Measurements from ENCODE around the gene TRIM33. TPM values are rescaled to one million over a fixed set of nuclear protein-coding genes. Genes with fewer than 3 reads are reported as not detected.
"Not testable (repeated sequence)": the region's sequence is repeated elsewhere in the genome, so short reads cannot be mapped to it uniquely, and the experiment has no call there.

Gene TRIM33
- total and polyA plus RNA-seq, 4 donors: 32.8 to 74.5 (median 49.6) TPM

DNA sequence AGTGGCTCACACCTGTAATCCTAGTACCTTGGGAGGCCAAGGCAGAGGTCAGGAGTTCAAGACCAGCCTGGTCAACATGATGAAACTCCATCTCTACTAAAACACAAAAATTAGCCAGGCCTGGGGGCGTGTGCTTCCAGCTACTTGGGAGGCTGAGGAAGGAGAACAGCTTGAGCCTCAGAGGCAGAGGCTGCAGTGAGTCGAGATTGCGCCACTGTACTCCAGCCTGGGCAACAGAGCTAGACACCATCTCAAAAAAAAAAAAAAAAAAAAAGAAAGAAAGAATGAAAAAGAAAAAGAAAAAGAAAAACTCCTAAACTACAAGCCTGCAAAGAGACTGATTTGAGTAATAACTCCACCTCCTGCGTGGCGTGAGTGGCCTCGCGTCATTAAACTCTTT lies 92.1 kb downstream of the TRIM33 start:
- not testable (repeated sequence) for H3K27me3 ChIP-seq (ENCODE audit: control insufficient read depth, insufficient read depth, low read length); H3K27ac ChIP-seq (ENCODE audit: low read depth, low read length); DNase-seq (ENCODE audit: low read depth in 4 of 6, low spot score in 6 of 6); H3K9me3 ChIP-seq (ENCODE audit: control insufficient read depth, insufficient read depth, low read length); H3K4me3 ChIP-seq (ENCODE audit: low read depth, low read length); H3K4me1 ChIP-seq (ENCODE audit: control insufficient read depth, insufficient read depth, low read length)
- WGBS (ENCODE audit: insufficient coverage): no CpG with 5 or more reads among the region's 7 CpGs
- H3K36me3 ChIP-seq (ENCODE audit: control insufficient read depth, insufficient read depth, low read length): peaks cover 21% of the 10 kb centered on the region

DNA sequence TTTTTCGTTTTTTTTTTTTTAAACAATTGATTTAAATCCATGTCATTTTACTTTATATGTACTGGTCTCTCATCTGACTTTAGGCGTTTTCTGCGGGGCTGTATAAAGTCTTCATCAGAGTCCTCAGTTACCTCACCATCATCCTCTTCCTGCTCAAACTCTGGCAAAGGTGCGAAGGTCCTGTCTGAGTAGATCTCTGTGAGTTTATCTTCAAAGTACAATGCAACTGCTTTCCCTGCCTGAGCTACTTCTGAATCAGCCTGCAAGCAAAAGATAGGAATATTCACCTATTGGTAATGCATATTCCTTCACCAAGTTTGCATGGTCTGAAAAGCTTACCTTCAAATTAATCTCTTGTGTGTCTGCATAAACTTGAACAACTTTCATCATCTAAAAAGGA lies 113.4 kb downstream of the TRIM33 start:
- no CpG with 5 or more reads among the region's 4 CpGs for WGBS (ENCODE audit: insufficient coverage)
- H3K27ac ChIP-seq (ENCODE audit: low read depth, low read length): no peak overlapping the region
- H3K4me1 ChIP-seq (ENCODE audit: control insufficient read depth, insufficient read depth, low read length): no peaks in the 10 kb centered on the region
- H3K27me3 ChIP-seq (ENCODE audit: control insufficient read depth, insufficient read depth, low read length): no peaks in the 10 kb centered on the region
- no peaks in the 10 kb centered on the region for H3K9me3 ChIP-seq (ENCODE audit: control insufficient read depth, insufficient read depth, low read length)
- no peak for DNase-seq (ENCODE audit: low read depth in 4 of 6, low spot score in 6 of 6)
- H3K36me3 ChIP-seq (ENCODE audit: control insufficient read depth, insufficient read depth, low read length): peaks cover 9% of the 10 kb centered on the region
- H3K4me3 ChIP-seq (ENCODE audit: low read depth, low read length): no peak overlapping the region

DNA sequence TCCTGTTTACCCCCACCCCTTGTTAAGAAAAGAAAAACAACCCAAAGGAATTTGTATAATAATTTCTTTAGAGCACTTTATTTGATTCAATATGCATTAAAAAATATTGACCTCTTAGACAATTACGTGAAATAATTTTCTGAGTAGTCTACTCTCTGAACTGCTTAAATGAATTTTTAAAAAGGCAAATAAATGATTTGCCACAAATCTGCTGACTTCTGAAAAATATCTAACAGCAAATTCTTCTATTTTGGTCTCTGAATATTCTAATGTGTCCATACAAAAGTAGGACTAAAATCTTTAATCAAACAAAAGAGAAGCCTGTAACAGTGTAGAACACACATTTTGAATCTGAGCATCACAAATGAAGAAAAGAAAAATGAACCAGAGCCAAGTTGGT lies 115.1 kb downstream of the TRIM33 start:
- DNase-seq (ENCODE audit: low read depth in 4 of 6, low spot score in 6 of 6): no peak
- H3K27me3 ChIP-seq (ENCODE audit: control insufficient read depth, insufficient read depth, low read length): no peaks in the 10 kb centered on the region
- no peaks in the 10 kb centered on the region for H3K4me1 ChIP-seq (ENCODE audit: control insufficient read depth, insufficient read depth, low read length)
- H3K27ac ChIP-seq (ENCODE audit: low read depth, low read length): no peak overlapping the region
- H3K4me3 ChIP-seq (ENCODE audit: low read depth, low read length): no peak overlapping the region
- no peaks in the 10 kb centered on the region for H3K9me3 ChIP-seq (ENCODE audit: control insufficient read depth, insufficient read depth, low read length)
- WGBS (ENCODE audit: insufficient coverage): no CpG with 5 or more reads among the region's 1 CpG
- H3K36me3 ChIP-seq (ENCODE audit: control insufficient read depth, insufficient read depth, low read length): peaks cover 5% of the 10 kb centered on the region

DNA sequence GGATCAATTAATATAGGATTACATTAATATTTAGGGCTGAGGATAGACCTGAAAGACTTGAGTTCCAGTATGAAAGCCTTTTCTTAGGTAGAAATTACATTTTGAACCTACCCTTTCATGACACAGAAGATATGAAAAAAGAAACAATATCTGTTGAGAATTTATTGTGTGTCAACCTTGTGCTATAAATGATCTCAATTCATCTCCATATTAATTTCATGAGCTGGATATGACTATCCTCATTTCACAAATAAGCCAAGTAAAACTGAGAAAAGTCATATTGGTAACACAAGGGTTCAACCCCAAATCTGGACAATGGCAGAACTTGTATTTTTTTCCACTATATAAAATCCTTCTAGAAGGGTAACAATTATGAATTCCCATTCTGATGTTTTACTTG lies 120.0 kb downstream of the TRIM33 start:
- Histone ChIP-seq H3K4me1 (ENCODE audit: control insufficient read depth, insufficient read depth, low read length) (no peaks in the 10 kb centered on the region), H3K27me3 (ENCODE audit: control insufficient read depth, insufficient read depth, low read length) (no peaks in the 10 kb centered on the region), H3K4me3 (ENCODE audit: low read depth, low read length) (no peak overlapping the region), H3K36me3 (ENCODE audit: control insufficient read depth, insufficient read depth, low read length) (no peaks in the 10 kb centered on the region), H3K9me3 (ENCODE audit: control insufficient read depth, insufficient read depth, low read length) (no peaks in the 10 kb centered on the region), H3K27ac (ENCODE audit: low read depth, low read length) (no peak overlapping the region)
- no peak for DNase-seq (ENCODE audit: low read depth in 4 of 6, low spot score in 6 of 6)

DNA sequence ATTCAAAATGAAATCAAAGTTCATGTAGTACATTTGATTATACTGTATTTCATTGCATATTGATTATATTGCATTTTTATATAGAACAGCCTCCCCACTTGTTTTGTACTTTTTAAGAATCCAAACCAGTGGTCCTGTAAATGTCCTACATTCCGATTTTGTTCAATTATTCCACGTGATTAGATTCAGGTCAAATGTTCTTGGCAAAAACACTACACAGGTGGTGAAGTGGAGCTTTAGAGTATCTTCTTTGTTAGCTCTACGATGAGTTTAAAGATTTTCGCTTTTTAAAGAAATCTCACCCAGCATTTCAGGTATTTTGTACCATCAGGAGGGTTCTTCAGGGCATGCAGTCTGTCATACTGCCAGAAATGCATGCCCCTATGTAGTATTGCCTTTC lies 120.6 kb downstream of the TRIM33 start:
- no peak for DNase-seq (ENCODE audit: low read depth in 4 of 6, low spot score in 6 of 6)
- H3K27ac ChIP-seq (ENCODE audit: low read depth, low read length): no peak overlapping the region
- H3K36me3 ChIP-seq (ENCODE audit: control insufficient read depth, insufficient read depth, low read length): no peaks in the 10 kb centered on the region
- no peaks in the 10 kb centered on the region for H3K27me3 ChIP-seq (ENCODE audit: control insufficient read depth, insufficient read depth, low read length)
- no peak overlapping the region for H3K4me3 ChIP-seq (ENCODE audit: low read depth, low read length)
- H3K4me1 ChIP-seq (ENCODE audit: control insufficient read depth, insufficient read depth, low read length): no peaks in the 10 kb centered on the region
- WGBS (ENCODE audit: insufficient coverage): 100% methylated on average over 3 of the region's 4 CpGs
- H3K9me3 ChIP-seq (ENCODE audit: control insufficient read depth, insufficient read depth, low read length): no peaks in the 10 kb centered on the region

DNA sequence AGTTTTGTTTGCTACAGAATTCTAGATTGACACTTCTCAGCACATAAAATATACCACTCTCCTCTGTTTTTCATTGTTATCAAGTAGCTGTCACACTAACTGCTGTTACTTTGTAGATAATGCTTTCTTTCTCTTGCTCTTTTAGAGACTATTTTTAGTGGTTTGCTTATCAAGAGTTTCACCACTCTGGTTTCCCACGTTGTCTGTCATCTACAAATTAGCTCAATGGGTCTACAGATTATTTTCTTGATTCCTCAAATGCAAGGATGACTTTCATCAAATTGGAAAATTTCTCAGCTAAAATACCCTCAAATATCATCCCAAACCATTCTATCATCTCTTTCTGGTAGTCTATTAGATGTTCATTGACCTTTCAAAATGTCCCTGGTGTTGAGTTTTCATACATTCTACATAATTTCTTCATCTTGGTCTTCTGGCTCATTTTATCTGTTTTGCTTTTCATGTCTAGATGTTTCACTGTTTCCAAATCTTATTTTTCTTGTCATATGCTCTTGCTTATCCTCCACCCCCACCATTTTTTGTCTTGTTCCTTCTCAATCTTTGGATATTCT lies 122.5 kb downstream of the TRIM33 start:
- Histone ChIP-seq H3K4me1 (ENCODE audit: control insufficient read depth, insufficient read depth, low read length) (no peaks in the 10 kb centered on the region), H3K36me3 (ENCODE audit: control insufficient read depth, insufficient read depth, low read length) (no peaks in the 10 kb centered on the region), H3K9me3 (ENCODE audit: control insufficient read depth, insufficient read depth, low read length) (peaks cover 2% of the 10 kb centered on the region), H3K27ac (ENCODE audit: low read depth, low read length) (no peak overlapping the region), H3K27me3 (ENCODE audit: control insufficient read depth, insufficient read depth, low read length) (no peaks in the 10 kb centered on the region), H3K4me3 (ENCODE audit: low read depth, low read length) (no peak overlapping the region)
- no CpG with 5 or more reads among the region's 1 CpG for WGBS (ENCODE audit: insufficient coverage)
- no peak for DNase-seq (ENCODE audit: low read depth in 4 of 6, low spot score in 6 of 6)

DNA sequence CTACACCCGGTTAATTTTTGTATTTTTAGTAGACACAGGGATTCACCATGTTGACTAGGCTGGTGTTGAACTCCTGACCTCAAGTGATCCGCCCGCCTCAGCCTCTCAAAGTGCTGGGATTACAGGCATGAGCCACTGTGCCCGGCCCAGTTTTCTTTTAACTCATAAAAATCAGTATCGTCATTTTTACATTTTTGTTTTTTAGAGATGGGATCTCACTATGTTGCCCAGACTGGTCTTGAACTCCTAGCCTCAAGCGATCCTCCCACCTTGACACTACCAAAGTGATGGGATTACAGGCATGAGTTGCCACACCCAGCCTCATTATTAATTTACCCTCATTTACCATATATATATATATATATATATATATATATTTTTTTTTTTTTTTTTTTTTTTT lies 123.4 kb downstream of the TRIM33 start:
- not testable (repeated sequence) for H3K27me3 ChIP-seq (ENCODE audit: control insufficient read depth, insufficient read depth, low read length); H3K27ac ChIP-seq (ENCODE audit: low read depth, low read length); DNase-seq (ENCODE audit: low read depth in 4 of 6, low spot score in 6 of 6); H3K9me3 ChIP-seq (ENCODE audit: control insufficient read depth, insufficient read depth, low read length); H3K4me3 ChIP-seq (ENCODE audit: low read depth, low read length); H3K36me3 ChIP-seq (ENCODE audit: control insufficient read depth, insufficient read depth, low read length); H3K4me1 ChIP-seq (ENCODE audit: control insufficient read depth, insufficient read depth, low read length)
- 100% methylated on average over 2 of the region's 6 CpGs for WGBS (ENCODE audit: insufficient coverage)

DNA sequence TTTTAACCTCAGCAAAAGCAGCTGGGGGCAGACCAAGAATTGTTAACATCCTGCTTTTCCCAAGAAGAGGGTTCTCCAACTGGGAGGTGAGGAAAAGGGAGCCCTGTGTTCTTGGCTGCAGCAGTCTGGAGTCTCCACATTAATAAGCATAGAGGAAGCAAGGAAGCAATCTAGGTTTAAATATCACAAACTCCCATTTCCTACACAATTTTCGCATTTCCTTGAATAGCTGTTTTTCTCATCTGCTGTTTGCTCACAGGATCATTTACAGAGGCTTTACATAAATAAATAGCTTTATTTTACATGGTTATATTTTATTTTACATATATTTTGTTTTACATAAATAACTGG lies 124.0 kb downstream of the TRIM33 start:
- H3K36me3 ChIP-seq (ENCODE audit: control insufficient read depth, insufficient read depth, low read length): no peaks in the 10 kb centered on the region
- H3K27ac ChIP-seq (ENCODE audit: low read depth, low read length): no peak overlapping the region
- H3K27me3 ChIP-seq (ENCODE audit: control insufficient read depth, insufficient read depth, low read length): no peaks in the 10 kb centered on the region
- no peak for DNase-seq (ENCODE audit: low read depth in 4 of 6, low spot score in 6 of 6)
- H3K4me3 ChIP-seq (ENCODE audit: low read depth, low read length): no peak overlapping the region
- WGBS (ENCODE audit: insufficient coverage): no CpG with 5 or more reads among the region's 1 CpG
- no peaks in the 10 kb centered on the region for H3K4me1 ChIP-seq (ENCODE audit: control insufficient read depth, insufficient read depth, low read length)
- peaks cover 2% of the 10 kb centered on the region for H3K9me3 ChIP-seq (ENCODE audit: control insufficient read depth, insufficient read depth, low read length)

DNA sequence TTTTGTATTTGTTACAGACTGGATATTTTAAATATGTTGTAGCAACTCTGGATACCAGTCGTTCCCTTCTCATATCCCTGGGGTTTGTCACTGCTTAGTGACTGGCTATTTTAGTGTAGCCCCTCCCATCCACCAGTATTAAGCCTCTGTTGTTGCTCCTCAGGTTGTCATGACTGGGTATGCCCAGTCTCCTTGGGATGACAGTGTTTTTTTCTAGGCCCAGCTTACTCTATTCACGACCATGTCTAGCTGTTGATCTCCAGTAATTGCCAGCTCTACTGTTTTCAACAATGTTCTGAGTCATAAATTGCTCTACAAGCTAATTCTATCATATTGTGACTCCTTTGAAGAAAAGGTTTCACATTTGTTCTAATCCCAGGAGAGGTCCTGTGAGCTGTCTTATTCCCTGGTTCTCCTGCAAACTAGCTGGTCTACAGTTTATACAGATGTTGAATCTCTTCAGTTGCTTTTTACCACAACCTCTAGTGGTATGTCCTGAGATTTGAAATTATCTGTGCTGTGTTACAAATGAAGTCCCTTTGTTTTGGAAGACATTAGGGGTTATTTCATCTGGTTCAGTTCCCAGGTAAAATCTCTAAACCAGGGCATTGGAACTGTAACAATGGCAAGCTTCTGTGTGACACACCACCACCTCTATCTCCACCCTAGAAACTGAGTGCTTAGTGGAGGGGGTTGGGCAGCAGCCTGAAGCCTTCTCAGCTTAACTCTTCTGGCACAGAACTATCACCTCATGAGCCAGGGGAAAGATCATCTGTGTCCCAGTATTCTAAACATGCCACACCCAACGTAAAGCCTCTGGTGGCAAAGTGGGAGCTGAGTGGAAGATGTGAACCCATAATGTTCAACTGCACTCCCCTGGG lies 124.6 kb downstream of the TRIM33 start:
- Histone ChIP-seq H3K36me3 (ENCODE audit: control insufficient read depth, insufficient read depth, low read length) (no peaks in the 10 kb centered on the region), H3K4me3 (ENCODE audit: low read depth, low read length) (no peak overlapping the region), H3K9me3 (ENCODE audit: control insufficient read depth, insufficient read depth, low read length) (peaks cover 2% of the 10 kb centered on the region), H3K27me3 (ENCODE audit: control insufficient read depth, insufficient read depth, low read length) (no peaks in the 10 kb centered on the region), H3K4me1 (ENCODE audit: control insufficient read depth, insufficient read depth, low read length) (no peaks in the 10 kb centered on the region), H3K27ac (ENCODE audit: low read depth, low read length) (no peak overlapping the region)
- 86% methylated on average over 1 of the region's 3 CpGs for WGBS (ENCODE audit: insufficient coverage)
- no peak for DNase-seq (ENCODE audit: low read depth in 4 of 6, low spot score in 6 of 6)

DNA sequence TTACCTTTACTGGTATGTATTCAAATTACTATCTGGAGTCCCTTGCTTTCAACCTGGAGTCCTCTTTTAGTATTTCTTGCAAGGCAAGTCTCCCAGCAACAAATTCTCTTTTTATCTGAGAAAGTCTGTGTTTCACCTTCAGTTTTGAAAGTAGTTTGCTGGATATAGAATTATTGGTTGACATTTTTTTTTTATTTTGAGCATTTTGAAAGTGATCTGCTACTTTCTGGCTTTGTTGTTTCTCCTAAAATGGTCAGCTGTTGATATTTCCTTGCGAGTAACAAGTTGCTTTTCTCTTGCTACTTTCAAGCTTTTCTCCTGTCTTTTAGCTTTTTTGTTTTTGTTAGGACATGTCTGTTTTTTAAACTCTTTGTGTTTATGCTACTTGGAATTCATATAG lies 126.1 kb downstream of the TRIM33 start:
- DNase-seq (ENCODE audit: low read depth in 4 of 6, low spot score in 6 of 6): no peak

More for the DNA sequence above, 126.1 kb downstream of the TRIM33 start:
- Histone ChIP-seq H3K4me3 (ENCODE audit: low read depth, low read length) (no peak overlapping the region), H3K9me3 (ENCODE audit: control insufficient read depth, insufficient read depth, low read length) (peaks cover 2% of the 10 kb centered on the region), H3K36me3 (ENCODE audit: control insufficient read depth, insufficient read depth, low read length) (no peaks in the 10 kb centered on the region), H3K27ac (ENCODE audit: low read depth, low read length) (no peak overlapping the region), H3K4me1 (ENCODE audit: control insufficient read depth, insufficient read depth, low read length) (no peaks in the 10 kb centered on the region), H3K27me3 (ENCODE audit: control insufficient read depth, insufficient read depth, low read length) (no peaks in the 10 kb centered on the region)
- WGBS (ENCODE audit: insufficient coverage): no CpG with 5 or more reads among the region's 1 CpG

Measured in spinal cord (tissue), 10 donors.